Mucosa of descending colon (tissue), 3 donors: Measurements from ENCODE around the gene OCIAD1. TPM values are rescaled to one million over a fixed set of nuclear protein-coding genes. Genes with fewer than 3 reads are reported as not detected.
A peak's percentile ranks its signal among the peaks of the same experiment; 100 is the strongest.

Experiments
- ATAC-seq: fragments of 200-7000 bp; cut with Tn5 transposase; one replicate; pipeline ENCODE4 v1.9.1; 2020; ENCODE audit warnings: mild to moderate bottlenecking, moderate library complexity
- DNase-seq, 3 donors: peaks; one replicate each; pipeline ENCODE4 v3.0.0-alpha.2; 2020
- H3K36me3 ChIP-seq: fragments of 200-600 bp; one replicate; pipeline ENCODE4 v1.8.0; 2021; ENCODE audit warnings: low read depth, mild to moderate bottlenecking
- H3K4me1 ChIP-seq: fragments of 200-600 bp; one replicate; pipeline ENCODE4 v1.8.0; 2021; ENCODE audit warnings: low read depth, mild to moderate bottlenecking
- H3K4me3 ChIP-seq: fragments of 200-600 bp; one replicate; pipeline ENCODE4 v1.8.0; 2021; ENCODE audit warnings: mild to moderate bottlenecking
- H3K9me3 ChIP-seq: fragments of 200-600 bp; one replicate; pipeline ENCODE4 v1.8.0; 2021; ENCODE audit warnings: mild to moderate bottlenecking
- intact Hi-C, 2 donors: fragments of 100-400 bp; cut with DNase I in 1 of 2; cut with micrococcal nuclease in 1 of 2; formaldehyde crosslinking; loops; one replicate each; pipeline versions ENCODE4 v1.11.0 to v1.11.1; 2022; cut with DNase I, micrococcal nuclease
- total RNA-seq, 3 donors: library from RNA; stranded (reverse); fragmentation: NEBNext Ultra II Directional in 2 of 3; extraction: Animal tissue kit (Norgen Biotek cat#: 25700) in 2 of 3; gene quantifications; one replicate each; pipeline versions ENCODE4 v1.2.1 to v1.2.4, GENCODE V29; 2021 to 2023
- TF ChIP-seq, protein P1 (sequence below): fragments of 200-600 bp; IDR thresholded peaks from one replicate; pipeline ENCODE4 v1.8.0; 2022; ENCODE audit warnings: antibody characterized with exemption, mild to moderate bottlenecking
- donor health status: DM: no; HTN: no; CAD: no; lungs with moderate emphysema.
- donor health status: DM: no; HTN: no; CAD: no.
- donor health status: DM: no; HTN: yes; CAD: no.

The OCIAD1 gene
- total RNA-seq, 3 donors from 2014 or later: 119 to 150 (median 133) TPM

DNA sequence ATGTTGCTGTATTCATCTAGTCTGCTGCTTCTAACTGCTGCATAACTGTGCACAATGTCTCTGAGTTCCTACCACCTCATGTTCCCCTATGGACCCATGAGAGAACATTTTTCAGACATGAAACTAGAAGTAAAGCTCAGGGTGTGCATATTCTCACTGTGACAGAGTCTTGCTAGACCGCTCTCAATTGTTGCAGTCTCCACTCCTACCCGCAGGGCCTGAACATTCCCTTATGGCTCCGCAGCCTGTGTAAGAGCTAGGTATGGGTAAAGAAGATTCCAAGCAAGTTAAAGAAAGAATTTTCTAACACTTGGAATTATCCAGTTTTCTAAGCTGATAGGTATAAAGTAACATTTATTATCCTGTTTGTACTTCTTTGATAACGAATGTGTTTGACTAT is 70.3 kb downstream of the OCIAD1 start:
- no peaks in the 10 kb centered on the region for H3K36me3 ChIP-seq
- TF ChIP-seq, protein P1, sequence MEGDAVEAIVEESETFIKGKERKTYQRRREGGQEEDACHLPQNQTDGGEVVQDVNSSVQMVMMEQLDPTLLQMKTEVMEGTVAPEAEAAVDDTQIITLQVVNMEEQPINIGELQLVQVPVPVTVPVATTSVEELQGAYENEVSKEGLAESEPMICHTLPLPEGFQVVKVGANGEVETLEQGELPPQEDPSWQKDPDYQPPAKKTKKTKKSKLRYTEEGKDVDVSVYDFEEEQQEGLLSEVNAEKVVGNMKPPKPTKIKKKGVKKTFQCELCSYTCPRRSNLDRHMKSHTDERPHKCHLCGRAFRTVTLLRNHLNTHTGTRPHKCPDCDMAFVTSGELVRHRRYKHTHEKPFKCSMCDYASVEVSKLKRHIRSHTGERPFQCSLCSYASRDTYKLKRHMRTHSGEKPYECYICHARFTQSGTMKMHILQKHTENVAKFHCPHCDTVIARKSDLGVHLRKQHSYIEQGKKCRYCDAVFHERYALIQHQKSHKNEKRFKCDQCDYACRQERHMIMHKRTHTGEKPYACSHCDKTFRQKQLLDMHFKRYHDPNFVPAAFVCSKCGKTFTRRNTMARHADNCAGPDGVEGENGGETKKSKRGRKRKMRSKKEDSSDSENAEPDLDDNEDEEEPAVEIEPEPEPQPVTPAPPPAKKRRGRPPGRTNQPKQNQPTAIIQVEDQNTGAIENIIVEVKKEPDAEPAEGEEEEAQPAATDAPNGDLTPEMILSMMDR: no peak
- H3K4me3 ChIP-seq: no peak overlapping the region
- intact Hi-C loops: no loop called here
- no peaks in the 10 kb centered on the region for H3K9me3 ChIP-seq
- no peak for ATAC-seq
- DNase-seq: no peak
- H3K4me1 ChIP-seq: peaks cover 6% of the 10 kb centered on the region

DNA sequence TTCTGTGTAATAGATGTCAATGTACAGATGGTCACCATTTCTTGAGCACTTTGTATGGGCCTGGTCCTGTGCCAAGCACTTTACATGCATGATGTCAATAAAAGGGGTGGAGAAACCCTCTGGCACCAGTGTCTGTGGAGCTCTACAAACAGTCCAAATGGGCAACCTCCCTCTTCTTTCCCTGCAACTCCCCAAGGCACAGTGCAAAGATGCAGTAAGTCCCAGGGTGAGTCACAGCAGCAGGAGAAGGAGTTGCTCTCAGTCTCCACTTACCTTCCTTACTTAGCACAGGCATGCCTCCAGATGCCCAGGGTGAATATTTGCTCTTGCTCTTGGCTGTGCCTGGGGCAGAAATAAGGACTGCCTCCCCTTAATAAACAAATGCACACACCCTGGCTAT is 71.4 kb downstream of the OCIAD1 start:
- ATAC-seq (peak; percentile 65), DNase-seq (peak in 1 of 3 donors; percentile 61)
- intact Hi-C loops: no loop called here
- no peak overlapping the region for H3K4me3 ChIP-seq
- H3K9me3 ChIP-seq: no peaks in the 10 kb centered on the region
- H3K36me3 ChIP-seq: no peaks in the 10 kb centered on the region
- H3K4me1 ChIP-seq: peaks cover 12% of the 10 kb centered on the region
- TF ChIP-seq, protein P1: no peak

DNA sequence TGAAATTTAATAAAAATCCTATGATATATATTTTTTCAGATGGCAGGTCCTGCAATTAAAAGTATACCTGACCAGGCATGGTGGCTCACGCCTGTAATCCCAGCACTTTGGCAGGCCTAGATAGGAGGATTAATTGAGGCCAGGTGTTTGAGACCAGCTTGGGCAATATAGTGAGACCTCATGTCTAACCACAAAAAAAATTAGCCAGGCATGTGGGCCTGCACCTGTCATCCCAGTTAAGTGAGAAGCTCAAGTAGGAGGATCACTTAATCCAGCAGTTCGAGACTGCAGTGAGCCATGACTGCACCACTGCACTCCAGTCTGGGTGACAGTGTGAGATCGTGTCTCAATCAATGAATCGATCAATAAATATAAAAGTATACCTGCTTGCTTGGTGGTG is 73.2 kb downstream of the OCIAD1 start:
- intact Hi-C loops: no loop called here
- TF ChIP-seq, protein P1: no peak

DNA sequence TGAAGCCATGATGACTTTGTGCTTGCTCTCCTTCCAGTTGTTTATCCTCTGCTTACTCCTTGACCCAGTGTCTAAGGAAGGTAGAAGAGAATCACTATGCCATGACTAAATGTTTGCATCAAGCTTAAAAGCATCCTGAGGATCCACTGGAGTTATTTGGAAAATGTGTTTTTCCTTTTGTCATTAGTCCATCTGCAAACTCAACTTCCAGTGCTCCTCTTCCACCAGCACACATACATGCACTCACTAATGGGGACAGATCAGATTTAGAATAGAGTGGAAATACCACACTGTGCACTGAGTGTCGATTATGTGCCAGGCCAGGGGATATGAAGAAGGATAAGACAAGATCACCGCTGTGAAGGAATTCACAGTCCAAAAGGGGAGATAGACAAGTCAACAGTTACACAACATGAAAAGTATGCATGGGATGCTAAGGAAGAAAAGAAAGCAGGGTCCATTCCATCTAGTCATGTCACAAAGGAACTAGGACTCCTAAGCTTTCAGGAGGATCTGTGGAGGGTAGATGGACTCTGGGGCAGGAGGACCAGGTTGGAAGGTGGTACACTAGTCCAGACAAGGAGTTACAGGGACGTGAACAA is 73.8 kb downstream of the OCIAD1 start:
- Histone ChIP-seq H3K4me1 (peaks cover 12% of the 10 kb centered on the region), H3K4me3 (no peak overlapping the region), H3K36me3 (no peaks in the 10 kb centered on the region), H3K9me3 (no peaks in the 10 kb centered on the region)
- DNase-seq: no peak
- TF ChIP-seq, protein P1: no peak
- no peak for ATAC-seq
- intact Hi-C loops: no loop called here

More for the DNA sequence above, 73.2 kb downstream of the OCIAD1 start:
- ATAC-seq (no peak), DNase-seq (no peak)
- Histone ChIP-seq H3K9me3 (no peaks in the 10 kb centered on the region), H3K36me3 (no peaks in the 10 kb centered on the region), H3K4me1 (peaks cover 12% of the 10 kb centered on the region), H3K4me3 (no peak overlapping the region)

DNA sequence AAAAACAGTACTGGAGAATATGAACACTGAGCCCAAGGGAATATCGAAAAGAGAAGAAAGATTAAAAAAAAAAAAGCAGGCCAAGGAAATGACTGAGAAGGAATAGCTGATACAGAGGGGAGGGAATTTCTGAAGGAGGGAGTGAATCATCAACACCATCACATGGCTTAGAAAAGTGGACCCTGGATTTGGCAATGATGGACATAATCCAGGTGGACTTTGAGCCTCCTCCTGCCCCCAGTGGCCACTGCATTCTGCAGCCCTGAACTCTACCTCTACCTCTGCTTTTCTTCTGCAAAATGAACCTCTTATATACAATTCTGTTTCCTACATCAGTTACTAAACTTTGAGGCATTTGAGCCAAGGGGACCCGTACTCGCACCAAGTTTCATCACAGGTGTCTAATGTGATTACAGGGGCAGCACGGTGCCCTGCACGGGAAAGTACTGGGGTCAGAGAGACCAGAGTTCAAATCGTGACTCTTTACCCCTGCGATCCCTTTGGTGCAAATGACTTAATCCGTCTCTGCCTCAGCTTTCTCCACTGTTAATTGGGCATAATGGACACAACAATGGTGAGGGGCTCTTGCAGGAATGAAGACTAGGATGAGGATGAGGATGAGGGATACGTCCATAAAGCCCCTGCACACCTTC is 74.6 kb downstream of the OCIAD1 start:
- TF ChIP-seq, protein P1: no peak
- no peaks in the 10 kb centered on the region for H3K9me3 ChIP-seq
- intact Hi-C loops: no loop called here
- DNase-seq (peak in 2 of 3 donors; percentile 31 to 34), ATAC-seq (peak; percentile 49)
- peak overlapping the region; percentile 80 for H3K4me3 ChIP-seq
- peaks cover 12% of the 10 kb centered on the region for H3K4me1 ChIP-seq
- H3K36me3 ChIP-seq: no peaks in the 10 kb centered on the region
